ENCODE results near the gene FZD1.

GRCh38 chr7:91276909-91277308, 12.7 kb downstream of the FZD1 start:
- no peak for TF ChIP-seq CTCF (conservative IDR thresholded peaks at IDR 0.05; ENCODE audit: low read depth in 2 of 2)
- TF ChIP-seq EZH2 (IDR thresholded peaks at IDR 0.05; ENCODE audit: low read depth, unreplicated experiment): no peak
- no peak for TF ChIP-seq POLR2AphosphoS5 (IDR thresholded peaks at IDR 0.05; ENCODE audit: low read depth)
- no peak for TF ChIP-seq EZH2phosphoT487 (IDR thresholded peaks at IDR 0.05; ENCODE audit: unreplicated experiment)
- TF ChIP-seq, protein P1, sequence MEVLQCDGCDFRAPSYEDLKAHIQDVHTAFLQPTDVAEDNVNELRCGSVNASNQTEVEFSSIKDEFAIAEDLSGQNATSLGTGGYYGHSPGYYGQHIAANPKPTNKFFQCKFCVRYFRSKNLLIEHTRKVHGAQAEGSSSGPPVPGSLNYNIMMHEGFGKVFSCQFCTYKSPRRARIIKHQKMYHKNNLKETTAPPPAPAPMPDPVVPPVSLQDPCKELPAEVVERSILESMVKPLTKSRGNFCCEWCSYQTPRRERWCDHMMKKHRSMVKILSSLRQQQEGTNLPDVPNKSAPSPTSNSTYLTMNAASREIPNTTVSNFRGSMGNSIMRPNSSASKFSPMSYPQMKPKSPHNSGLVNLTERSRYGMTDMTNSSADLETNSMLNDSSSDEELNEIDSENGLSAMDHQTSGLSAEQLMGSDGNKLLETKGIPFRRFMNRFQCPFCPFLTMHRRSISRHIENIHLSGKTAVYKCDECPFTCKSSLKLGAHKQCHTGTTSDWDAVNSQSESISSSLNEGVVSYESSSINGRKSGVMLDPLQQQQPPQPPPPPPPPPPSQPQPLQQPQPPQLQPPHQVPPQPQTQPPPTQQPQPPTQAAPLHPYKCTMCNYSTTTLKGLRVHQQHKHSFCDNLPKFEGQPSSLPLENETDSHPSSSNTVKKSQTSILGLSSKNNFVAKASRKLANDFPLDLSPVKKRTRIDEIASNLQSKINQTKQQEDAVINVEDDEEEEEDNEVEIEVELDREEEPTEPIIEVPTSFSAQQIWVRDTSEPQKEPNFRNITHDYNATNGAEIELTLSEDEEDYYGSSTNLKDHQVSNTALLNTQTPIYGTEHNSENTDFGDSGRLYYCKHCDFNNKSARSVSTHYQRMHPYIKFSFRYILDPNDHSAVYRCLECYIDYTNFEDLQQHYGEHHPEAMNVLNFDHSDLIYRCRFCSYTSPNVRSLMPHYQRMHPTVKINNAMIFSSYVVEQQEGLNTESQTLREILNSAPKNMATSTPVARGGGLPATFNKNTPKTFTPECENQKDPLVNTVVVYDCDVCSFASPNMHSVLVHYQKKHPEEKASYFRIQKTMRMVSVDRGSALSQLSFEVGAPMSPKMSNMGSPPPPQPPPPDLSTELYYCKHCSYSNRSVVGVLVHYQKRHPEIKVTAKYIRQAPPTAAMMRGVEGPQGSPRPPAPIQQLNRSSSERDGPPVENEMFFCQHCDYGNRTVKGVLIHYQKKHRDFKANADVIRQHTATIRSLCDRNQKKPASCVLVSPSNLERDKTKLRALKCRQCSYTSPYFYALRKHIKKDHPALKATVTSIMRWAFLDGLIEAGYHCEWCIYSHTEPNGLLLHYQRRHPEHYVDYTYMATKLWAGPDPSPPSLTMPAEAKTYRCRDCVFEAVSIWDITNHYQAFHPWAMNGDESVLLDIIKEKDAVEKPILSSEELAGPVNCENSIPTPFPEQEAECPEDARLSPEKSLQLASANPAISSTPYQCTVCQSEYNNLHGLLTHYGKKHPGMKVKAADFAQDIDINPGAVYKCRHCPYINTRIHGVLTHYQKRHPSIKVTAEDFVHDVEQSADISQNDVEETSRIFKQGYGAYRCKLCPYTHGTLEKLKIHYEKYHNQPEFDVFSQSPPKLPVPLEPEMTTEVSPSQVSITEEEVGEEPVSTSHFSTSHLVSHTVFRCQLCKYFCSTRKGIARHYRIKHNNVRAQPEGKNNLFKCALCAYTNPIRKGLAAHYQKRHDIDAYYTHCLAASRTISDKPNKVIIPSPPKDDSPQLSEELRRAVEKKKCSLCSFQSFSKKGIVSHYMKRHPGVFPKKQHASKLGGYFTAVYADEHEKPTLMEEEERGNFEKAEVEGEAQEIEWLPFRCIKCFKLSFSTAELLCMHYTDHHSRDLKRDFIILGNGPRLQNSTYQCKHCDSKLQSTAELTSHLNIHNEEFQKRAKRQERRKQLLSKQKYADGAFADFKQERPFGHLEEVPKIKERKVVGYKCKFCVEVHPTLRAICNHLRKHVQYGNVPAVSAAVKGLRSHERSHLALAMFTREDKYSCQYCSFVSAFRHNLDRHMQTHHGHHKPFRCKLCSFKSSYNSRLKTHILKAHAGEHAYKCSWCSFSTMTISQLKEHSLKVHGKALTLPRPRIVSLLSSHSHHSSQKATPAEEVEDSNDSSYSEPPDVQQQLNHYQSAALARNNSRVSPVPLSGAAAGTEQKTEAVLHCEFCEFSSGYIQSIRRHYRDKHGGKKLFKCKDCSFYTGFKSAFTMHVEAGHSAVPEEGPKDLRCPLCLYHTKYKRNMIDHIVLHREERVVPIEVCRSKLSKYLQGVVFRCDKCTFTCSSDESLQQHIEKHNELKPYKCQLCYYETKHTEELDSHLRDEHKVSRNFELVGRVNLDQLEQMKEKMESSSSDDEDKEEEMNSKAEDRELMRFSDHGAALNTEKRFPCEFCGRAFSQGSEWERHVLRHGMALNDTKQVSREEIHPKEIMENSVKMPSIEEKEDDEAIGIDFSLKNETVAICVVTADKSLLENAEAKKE (CRISPR knock-in tag; IDR thresholded peaks at IDR 0.05): no peak
- TF ChIP-seq CREB1 (CRISPR knock-in tag; IDR thresholded peaks at IDR 0.05; ENCODE audit: low read depth): no peak
- no peak for TF ChIP-seq ZNF331 (CRISPR knock-in tag; IDR thresholded peaks at IDR 0.05; ENCODE audit: low read depth)
- TF ChIP-seq, protein P2, sequence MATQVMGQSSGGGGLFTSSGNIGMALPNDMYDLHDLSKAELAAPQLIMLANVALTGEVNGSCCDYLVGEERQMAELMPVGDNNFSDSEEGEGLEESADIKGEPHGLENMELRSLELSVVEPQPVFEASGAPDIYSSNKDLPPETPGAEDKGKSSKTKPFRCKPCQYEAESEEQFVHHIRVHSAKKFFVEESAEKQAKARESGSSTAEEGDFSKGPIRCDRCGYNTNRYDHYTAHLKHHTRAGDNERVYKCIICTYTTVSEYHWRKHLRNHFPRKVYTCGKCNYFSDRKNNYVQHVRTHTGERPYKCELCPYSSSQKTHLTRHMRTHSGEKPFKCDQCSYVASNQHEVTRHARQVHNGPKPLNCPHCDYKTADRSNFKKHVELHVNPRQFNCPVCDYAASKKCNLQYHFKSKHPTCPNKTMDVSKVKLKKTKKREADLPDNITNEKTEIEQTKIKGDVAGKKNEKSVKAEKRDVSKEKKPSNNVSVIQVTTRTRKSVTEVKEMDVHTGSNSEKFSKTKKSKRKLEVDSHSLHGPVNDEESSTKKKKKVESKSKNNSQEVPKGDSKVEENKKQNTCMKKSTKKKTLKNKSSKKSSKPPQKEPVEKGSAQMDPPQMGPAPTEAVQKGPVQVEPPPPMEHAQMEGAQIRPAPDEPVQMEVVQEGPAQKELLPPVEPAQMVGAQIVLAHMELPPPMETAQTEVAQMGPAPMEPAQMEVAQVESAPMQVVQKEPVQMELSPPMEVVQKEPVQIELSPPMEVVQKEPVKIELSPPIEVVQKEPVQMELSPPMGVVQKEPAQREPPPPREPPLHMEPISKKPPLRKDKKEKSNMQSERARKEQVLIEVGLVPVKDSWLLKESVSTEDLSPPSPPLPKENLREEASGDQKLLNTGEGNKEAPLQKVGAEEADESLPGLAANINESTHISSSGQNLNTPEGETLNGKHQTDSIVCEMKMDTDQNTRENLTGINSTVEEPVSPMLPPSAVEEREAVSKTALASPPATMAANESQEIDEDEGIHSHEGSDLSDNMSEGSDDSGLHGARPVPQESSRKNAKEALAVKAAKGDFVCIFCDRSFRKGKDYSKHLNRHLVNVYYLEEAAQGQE (IDR thresholded peaks at IDR 0.05; ENCODE audit: unreplicated experiment): no peak
- TF ChIP-seq, protein P3, sequence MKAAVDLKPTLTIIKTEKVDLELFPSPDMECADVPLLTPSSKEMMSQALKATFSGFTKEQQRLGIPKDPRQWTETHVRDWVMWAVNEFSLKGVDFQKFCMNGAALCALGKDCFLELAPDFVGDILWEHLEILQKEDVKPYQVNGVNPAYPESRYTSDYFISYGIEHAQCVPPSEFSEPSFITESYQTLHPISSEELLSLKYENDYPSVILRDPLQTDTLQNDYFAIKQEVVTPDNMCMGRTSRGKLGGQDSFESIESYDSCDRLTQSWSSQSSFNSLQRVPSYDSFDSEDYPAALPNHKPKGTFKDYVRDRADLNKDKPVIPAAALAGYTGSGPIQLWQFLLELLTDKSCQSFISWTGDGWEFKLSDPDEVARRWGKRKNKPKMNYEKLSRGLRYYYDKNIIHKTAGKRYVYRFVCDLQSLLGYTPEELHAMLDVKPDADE (IDR thresholded peaks at IDR 0.05): no peak
- no peak for TF ChIP-seq JUNB (IDR thresholded peaks at IDR 0.05; ENCODE audit: unreplicated experiment)
- no peak for TF ChIP-seq STAT1 (IDR thresholded peaks at IDR 0.05; ENCODE audit: unreplicated experiment)
